HG03280 (cell line): Measurements from ENCODE around the gene KRTAP5-5.
"Not testable (repeated sequence)": the region's sequence is repeated elsewhere in the genome, so short reads cannot be mapped to it uniquely, and the experiment has no call there.

Source experiments
- ATAC-seq: cut with Tn5 transposase; IDR thresholded peaks from one replicate; pipeline ENCODE4 v1.9.1; 2021; ENCODE audit warnings: mild to moderate bottlenecking, moderate library complexity; ENCODE audit not compliant: unreplicated experiment

Gene KRTAP5-5

GRCh38 chr11:1629326-1630185 is at the start of gene KRTAP5-5:
TSS of gene KRTAP5-5 (plus strand) at chr11:1629775. CDS start at chr11:1629841, 66 bp downstream.
- ATAC-seq = no peak

- ATAC-seq = no peak
Observed at GRCh38 chr11:1581976-1582375, 47.6 kb upstream of the KRTAP5-5 start.

- not testable (repeated sequence) for ATAC-seq
Observed at GRCh38 chr11:1582909-1583308, 46.7 kb upstream of the KRTAP5-5 start.

GRCh38 chr11:1584661-1585370 is 44.8 kb upstream of the KRTAP5-5 start, which contains the start of gene KRTAP5-1:
TSS of gene KRTAP5-1 (minus strand) at chr11:1585283. CDS start at chr11:1585249, 34 bp downstream.
- ATAC-seq = not testable (repeated sequence)

GRCh38 chr11:1586699-1587098 is 42.9 kb upstream of the KRTAP5-5 start:
- ATAC-seq = no peak

GRCh38 chr11:1589191-1589963 is 40.2 kb upstream of the KRTAP5-5 start:
- ATAC-seq = not testable (repeated sequence)

- no peak for ATAC-seq
Observed at GRCh38 chr11:1589996-1590395, 39.6 kb upstream of the KRTAP5-5 start.

GRCh38 chr11:1592628-1593027 is 36.9 kb upstream of the KRTAP5-5 start:
- no peak for ATAC-seq

- ATAC-seq = not testable (repeated sequence)
Observed at GRCh38 chr11:1595994-1596575, 33.5 kb upstream of the KRTAP5-5 start.

- not testable (repeated sequence) for ATAC-seq
Observed at GRCh38 chr11:1596576-1597121, 32.9 kb upstream of the KRTAP5-5 start.

GRCh38 chr11:1597331-1597993 is 32.1 kb upstream of the KRTAP5-5 start:
- ATAC-seq = no peak

- ATAC-seq = no peak
Observed at GRCh38 chr11:1597994-1598380, 31.6 kb upstream of the KRTAP5-5 start, which contains the start of gene KRTAP5-2. TSS of gene KRTAP5-2 (minus strand) at chr11:1598294. CDS start at chr11:1598250, 44 bp downstream.

GRCh38 chr11:1598406-1598805 is 31.2 kb upstream of the KRTAP5-5 start:
- not testable (repeated sequence) for ATAC-seq

GRCh38 chr11:1598816-1599215 is 30.8 kb upstream of the KRTAP5-5 start:
- ATAC-seq = no peak

- ATAC-seq = no peak
Observed at GRCh38 chr11:1600626-1601025, 28.9 kb upstream of the KRTAP5-5 start.

- not testable (repeated sequence) for ATAC-seq
Observed at GRCh38 chr11:1601663-1602062, 27.9 kb upstream of the KRTAP5-5 start.

- no peak for ATAC-seq
Observed at GRCh38 chr11:1603629-1604028, 25.9 kb upstream of the KRTAP5-5 start.

GRCh38 chr11:1604181-1604580 is 25.4 kb upstream of the KRTAP5-5 start:
- no peak for ATAC-seq

GRCh38 chr11:1604711-1605110 is 24.9 kb upstream of the KRTAP5-5 start:
- no peak for ATAC-seq

- not testable (repeated sequence) for ATAC-seq
Observed at GRCh38 chr11:1605923-1606322, 23.7 kb upstream of the KRTAP5-5 start.
